Measurements from ENCODE around the gene SAPCD1. TPM values are rescaled to one million over a fixed set of nuclear protein-coding genes. Genes with fewer than 3 reads are reported as not detected.

The SAPCD1 gene
- total RNA-seq, 1 experiment from 2014 or later: 13.0 TPM

DNA sequence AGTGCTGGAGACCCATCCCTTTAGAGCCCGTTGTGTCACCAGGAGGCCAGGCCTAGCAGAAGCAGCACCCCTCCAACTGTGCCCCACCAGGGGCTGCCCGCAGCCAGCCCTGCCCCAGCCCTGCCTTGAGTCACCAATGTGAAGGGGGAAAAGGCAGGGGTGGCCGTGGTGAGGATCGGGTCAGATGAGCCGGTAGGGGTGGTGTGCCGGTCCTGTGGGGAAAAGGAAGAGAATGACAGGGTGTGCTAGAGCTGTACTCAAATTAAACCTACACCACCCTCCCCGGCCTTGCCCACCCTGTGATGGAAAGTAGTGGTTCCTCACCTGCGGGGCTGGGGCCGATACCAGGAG is 3.1 kb downstream of the SAPCD1 start:
- CTCF ChIA-PET: no interaction called here
- H3K9me3 Mint-ChIP-seq (ENCODE audit: unreplicated experiment): no peaks in the 10 kb centered on the region
- BruUV-seq (replicated peaks): no TSS peak

DNA sequence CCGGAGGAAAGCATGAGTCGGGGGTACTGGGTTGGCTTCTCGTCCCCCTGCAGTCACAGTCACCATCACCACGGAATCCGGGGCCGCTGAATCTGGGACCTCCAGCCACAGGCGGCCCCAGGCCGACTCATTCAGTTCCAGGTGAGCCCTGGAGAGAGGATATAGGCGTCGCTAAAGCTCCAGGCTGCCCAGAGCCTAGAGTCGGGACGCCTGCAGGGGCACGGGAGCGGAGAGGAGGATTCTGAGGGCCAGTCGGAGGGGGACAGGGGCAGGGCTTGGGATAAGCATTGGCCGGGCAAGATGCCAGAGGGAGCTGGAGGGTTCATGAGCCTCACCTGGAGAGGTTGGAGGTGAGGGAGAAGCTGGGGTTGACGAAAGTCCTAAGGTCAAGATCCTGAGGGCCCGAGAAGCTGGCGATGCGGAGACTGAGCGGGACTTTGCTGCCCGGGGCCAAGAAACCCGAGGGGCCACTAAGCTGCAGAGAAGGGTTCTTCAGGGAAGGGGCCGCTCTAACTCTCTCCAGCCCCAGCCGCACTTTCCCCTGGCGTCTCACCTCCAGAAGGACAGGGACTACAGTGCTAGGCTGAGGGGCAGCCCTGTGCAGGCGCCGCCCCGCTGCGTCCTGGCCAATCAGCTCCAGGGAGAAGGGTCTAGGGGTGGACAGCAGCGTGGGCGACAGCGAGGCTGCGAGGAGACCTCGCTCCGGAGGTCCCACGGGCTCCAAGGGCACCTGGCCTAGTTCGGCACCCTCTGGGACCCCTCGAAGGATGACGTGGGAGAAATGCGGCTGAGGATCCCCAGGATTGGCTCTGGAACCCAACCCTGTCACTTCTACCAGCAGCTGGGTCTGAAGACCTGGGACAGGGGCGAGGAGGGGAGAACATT is 3.7 kb downstream of the SAPCD1 start:
- POLR2A ChIA-PET: no interaction called here
- H3K4me1 ChIP-seq: peaks cover 14% of the 10 kb centered on the region
- H3K9me3 ChIP-seq: no peaks in the 10 kb centered on the region
- BruUV-seq (replicated peaks): no TSS peak
- H3K4me1 Mint-ChIP-seq (ENCODE audit: low read depth, unreplicated experiment): peaks cover 18% of the 10 kb centered on the region
- no peak for TF ChIP-seq CTCF (IDR thresholded peaks at IDR 0.05; ENCODE audit: insufficient read depth in 1 of 2, low read depth in 1 of 2, low read length in 1 of 2, severe bottlenecking in 1 of 2, unreplicated experiment in 1 of 2)
- intact Hi-C loops (cut with micrococcal nuclease; ENCODE audit: unreplicated experiment): no loop called here
- H3K27me3 Mint-ChIP-seq (ENCODE audit: insufficient read depth, unreplicated experiment): no peaks in the 10 kb centered on the region
- 0 out of 2 replicates have a peak, but pooled peaks cover 1% of the 10 kb centered on the region for H3K36me3 ChIP-seq (ENCODE audit: control insufficient read depth, insufficient read depth, low read length)
- H3K9me3 Mint-ChIP-seq (ENCODE audit: unreplicated experiment): no peaks in the 10 kb centered on the region
- H3K27me3 ChIP-seq (replicated peaks; ENCODE audit: control insufficient read depth, insufficient read depth, low read length): no peaks in the 10 kb centered on the region
- CTCF ChIA-PET: interaction anchor here (0.7 kb wide), 1 partner anchor 36 kb away, joined by 3 read pairs; no protein-coding TSS in a partner anchor
- no peak for DNase-seq
- H3K27ac Mint-ChIP-seq (ENCODE audit: unreplicated experiment): no peak overlapping the region
- H3K4me3 Mint-ChIP-seq (ENCODE audit: unreplicated experiment): no peak overlapping the region
- H3K36me3 Mint-ChIP-seq (ENCODE audit: insufficient read depth, unreplicated experiment): peaks cover 9% of the 10 kb centered on the region
- H3K4me3 ChIP-seq (ENCODE audit: low read depth, low read length): no peak overlapping the region

More for the DNA sequence above, 3.1 kb downstream of the SAPCD1 start:
- POLR2A ChIA-PET: no interaction called here
- Mint-ChIP-seq H3K4me1 (ENCODE audit: low read depth, unreplicated experiment) (peaks cover 18% of the 10 kb centered on the region), H3K36me3 (ENCODE audit: insufficient read depth, unreplicated experiment) (peaks cover 11% of the 10 kb centered on the region), H3K4me3 (ENCODE audit: unreplicated experiment) (no peak overlapping the region), H3K27ac (ENCODE audit: unreplicated experiment) (peak overlapping the region; percentile 53), H3K27me3 (ENCODE audit: insufficient read depth, unreplicated experiment) (no peaks in the 10 kb centered on the region)
- intact Hi-C loops (cut with micrococcal nuclease; ENCODE audit: unreplicated experiment): no loop called here
- H3K4me1 ChIP-seq: peaks cover 14% of the 10 kb centered on the region
- H3K27me3 ChIP-seq (replicated peaks; ENCODE audit: control insufficient read depth, insufficient read depth, low read length): no peaks in the 10 kb centered on the region
- no peak overlapping the region for H3K4me3 ChIP-seq (ENCODE audit: low read depth, low read length)
- DNase-seq: no peak
- 0 out of 2 replicates have a peak, but pooled peaks cover 1% of the 10 kb centered on the region for H3K36me3 ChIP-seq (ENCODE audit: control insufficient read depth, insufficient read depth, low read length)
- H3K9me3 ChIP-seq: no peaks in the 10 kb centered on the region
- no peak for TF ChIP-seq CTCF (IDR thresholded peaks at IDR 0.05; ENCODE audit: insufficient read depth in 1 of 2, low read depth in 1 of 2, low read length in 1 of 2, severe bottlenecking in 1 of 2, unreplicated experiment in 1 of 2)

GRCh38 chr6:31767096-31767645 is 4.7 kb downstream of the SAPCD1 start:
- H3K9me3 ChIP-seq: no peaks in the 10 kb centered on the region
- H3K27me3 Mint-ChIP-seq (ENCODE audit: insufficient read depth, unreplicated experiment): no peaks in the 10 kb centered on the region
- ChIA-PET POLR2A (no interaction called here), CTCF (interaction anchor here (0.7 kb wide), 2 partner anchors 18 to 80 kb away, joined by 6 to 8 read pairs; no protein-coding TSS in a partner anchor)
- DNase-seq: no peak
- no peak overlapping the region for H3K27ac Mint-ChIP-seq (ENCODE audit: unreplicated experiment)
- intact Hi-C loops (cut with micrococcal nuclease; ENCODE audit: unreplicated experiment): no loop called here
- no peaks in the 10 kb centered on the region for H3K9me3 Mint-ChIP-seq (ENCODE audit: unreplicated experiment)
- peaks cover 9% of the 10 kb centered on the region for H3K36me3 Mint-ChIP-seq (ENCODE audit: insufficient read depth, unreplicated experiment)
- peaks cover 14% of the 10 kb centered on the region for H3K4me1 ChIP-seq
- H3K4me1 Mint-ChIP-seq (ENCODE audit: low read depth, unreplicated experiment): peaks cover 18% of the 10 kb centered on the region
- no peak for TF ChIP-seq CTCF (IDR thresholded peaks at IDR 0.05; ENCODE audit: insufficient read depth in 1 of 2, low read depth in 1 of 2, low read length in 1 of 2, severe bottlenecking in 1 of 2, unreplicated experiment in 1 of 2)
- no peaks in the 10 kb centered on the region for H3K27me3 ChIP-seq (replicated peaks; ENCODE audit: control insufficient read depth, insufficient read depth, low read length)
- BruUV-seq (replicated peaks): no TSS peak
- H3K36me3 ChIP-seq (ENCODE audit: control insufficient read depth, insufficient read depth, low read length): 0 out of 2 replicates have a peak, but pooled peaks cover 1% of the 10 kb centered on the region
- H3K4me3 Mint-ChIP-seq (ENCODE audit: unreplicated experiment): no peak overlapping the region
- no peak overlapping the region for H3K4me3 ChIP-seq (ENCODE audit: low read depth, low read length)
